Esophagus mucosa (tissue), 1 donor: ENCODE results near the gene ACVR1B. TPM values are rescaled to one million over a fixed set of nuclear protein-coding genes. Genes with fewer than 3 reads are reported as not detected.

Source experiments
- ATAC-seq: fragments of 200-7000 bp; cut with Tn5 transposase; one replicate; pipeline ENCODE4 v1.9.1; 2020
- total RNA-seq: library from RNA; stranded (reverse); gene quantifications from one replicate; pipeline ENCODE4 v1.2.4, GENCODE V29; 2023
- donor health status: DM: yes; HTN: yes; CAD: no.

ACVR1B gene
- total RNA-seq, 1 donor from 2014 or later: 19.2 TPM

- no peak for ATAC-seq
Observed at GRCh38 chr12:51944608-51945233, 6.8 kb upstream of the ACVR1B start.

- ATAC-seq: no peak
Observed at GRCh38 chr12:51947246-51947996, 4.1 kb upstream of the ACVR1B start.

GRCh38 chr12:51948066-51948465 is 3.4 kb upstream of the ACVR1B start:
- ATAC-seq: no peak

- ATAC-seq: no peak
Observed at GRCh38 chr12:51949342-51950030, 2.0 kb upstream of the ACVR1B start.

GRCh38 chr12:51950682-51951198 is 759 bp upstream of the ACVR1B start:
- no peak for ATAC-seq

GRCh38 chr12:51951843-51952722 is 584 bp downstream of the ACVR1B start:
- peak; percentile 14 for ATAC-seq

GRCh38 chr12:51953089-51953488 is 1.6 kb downstream of the ACVR1B start:
- ATAC-seq: no peak

- no peak for ATAC-seq
Observed at GRCh38 chr12:51953864-51954263, 2.4 kb downstream of the ACVR1B start.

- ATAC-seq: peak; percentile 68
Observed at GRCh38 chr12:51954561-51955361, 3.3 kb downstream of the ACVR1B start.

- ATAC-seq: no peak
Observed at GRCh38 chr12:51955702-51956101, 4.2 kb downstream of the ACVR1B start.

GRCh38 chr12:51958542-51958941 is 7.0 kb downstream of the ACVR1B start:
- ATAC-seq: no peak

- no peak for ATAC-seq
Observed at GRCh38 chr12:51959211-51959610, 7.7 kb downstream of the ACVR1B start.

GRCh38 chr12:51959921-51960320 is 8.4 kb downstream of the ACVR1B start:
- no peak for ATAC-seq

- ATAC-seq: no peak
Observed at GRCh38 chr12:51960488-51960887, 9.0 kb downstream of the ACVR1B start.

GRCh38 chr12:51960890-51961289 is 9.4 kb downstream of the ACVR1B start:
- no peak for ATAC-seq

GRCh38 chr12:51961834-51962233 is 10.3 kb downstream of the ACVR1B start:
- peak; percentile 74 for ATAC-seq

- no peak for ATAC-seq
Observed at GRCh38 chr12:51962737-51963136, 11.2 kb downstream of the ACVR1B start.

- ATAC-seq: no peak
Observed at GRCh38 chr12:51963477-51963876, 12.0 kb downstream of the ACVR1B start.

- ATAC-seq: no peak
Observed at GRCh38 chr12:51969643-51970042, 18.1 kb downstream of the ACVR1B start.

GRCh38 chr12:51970904-51971646 is 19.6 kb downstream of the ACVR1B start:
- peak; percentile 65 for ATAC-seq
